Adrenal gland (tissue), 12 donors: ENCODE data around the gene LDB2. TPM values are rescaled to one million over a fixed set of nuclear protein-coding genes. Genes with fewer than 3 reads are reported as not detected.

Experiments
- DNase-seq, 7 donors: peaks; one replicate each; pipeline ENCODE4 v3.0.0-alpha.2; 2019 to 2020
- H3K27ac ChIP-seq, 5 donors: fragments of 200-600 bp; sonication (generic) in 4 of 5; 1 replicate in 3 of 5; 2 replicates in 2 of 5; pipeline versions ENCODE4 v1.5.1 to v1.8.0; 2016 to 2020; ENCODE audit warnings: mild to moderate bottlenecking in 1 of 5
- H3K27me3 ChIP-seq: fragments of 200-600 bp; 2 replicates; pipeline ENCODE4 v1.8.0; 2021
- H3K36me3 ChIP-seq, 2 donors: fragments of 200-600 bp; replicated peaks in 1 of 2; 1 replicate in 1 of 2; 2 replicates in 1 of 2; pipeline versions ENCODE4 v1.5.1 to v1.8.0; 2018 to 2022
- H3K4me1 ChIP-seq, 2 donors: fragments of 200-600 bp; replicated peaks in 1 of 2; 1 replicate in 1 of 2; 2 replicates in 1 of 2; pipeline versions ENCODE4 v1.5.1 to v1.8.0; 2018 to 2021
- H3K4me3 ChIP-seq, 4 donors: fragments of 200-600 bp; sonication (generic) in 3 of 4; one replicate each; pipeline ENCODE4 v1.5.1; 2016 to 2018
- H3K9me3 ChIP-seq, 3 donors: fragments of 200-600 bp; sonication (generic) in 1 of 3; replicated peaks in 1 of 3; 1 replicate in 2 of 3; 2 replicates in 1 of 3; pipeline versions ENCODE4 v1.5.1 to v1.8.0; 2016 to 2021
- POLR2A ChIP-seq, 2 donors: fragments of 450-650 bp; IDR thresholded peaks; one replicate each; pipeline ENCODE4 v1.6.1; 2017; ENCODE audit warnings: antibody characterized with exemption in 2 of 2, mild to moderate bottlenecking in 2 of 2, moderate library complexity in 1 of 2
- WGBS, 4 donors: extraction: QIAGEN DNeasy Blood & Tissue Kit in 2 of 4; methylation state at CpG; one replicate each; pipeline versions ENCODE4 v1.1.5 to v1.1.7; 2013 to 2017; 5-methylcytosine and 5-hydroxymethylcytosine counted together
- intact Hi-C, 2 donors: fragments of 100-400 bp; cut with DNase I; formaldehyde crosslinking; loops; one replicate each; pipeline versions ENCODE4 v1.14.1 to v1.15.0; 2022 to 2023
- polyA plus RNA-seq, 3 donors: library from polyadenylated mRNA; stranded (reverse); fragments of 200-250 nt in 2 of 3; fragments of 350-450 nt in 1 of 3; fragmentation: Illumina TruSeq in 1 of 3; extraction: RNeasy Lipid Tissue Mini Kit (QIAGEN cat#74804) in 1 of 3; gene quantifications; one replicate each; pipeline ENCODE4 v1.2.3, GENCODE V29; 2013 to 2014
- total RNA-seq, 9 donors: library from RNA; depleted of rRNA in 4 of 9; stranded (reverse); fragments of >200 nt in 4 of 9; fragments of 120-200 nt in 1 of 9; fragmentation: NEBNext Ultra II Directional in 1 of 9; extraction: Animal tissue kit (Norgen Biotek cat#: 25700) in 1 of 9; gene quantifications; one replicate each; pipeline versions ENCODE4 v1.1.0 to v1.2.4, GENCODE V29; 2013 to 2023
- TF ChIP-seq, protein P1 (sequence below), 6 experiments: fragments of 450-650 bp in 4 of 6; fragments of 200-600 bp in 2 of 6; sonication (generic) in 1 of 6; IDR thresholded peaks; 1 replicate in 5 of 6; 2 replicates in 1 of 6; pipeline versions ENCODE4 v1.5.1 to v1.8.0; 2016 to 2021; ENCODE audit warnings: antibody characterized with exemption in 6 of 6, mild to moderate bottlenecking in 2 of 6, moderate library complexity in 1 of 6
- donor health status: healthy with polysubstance abuse.
- donor health status: Bipolar disorder and iron deficiency.
- donor health status: DM: yes; HTN: yes; CAD: no.
- donor health status: DM: no; HTN: no; CAD: no.
- donor health status: DM: no; HTN: no; CAD: no.
- donor health status: DM: yes; HTN: yes; CAD: no.

Gene LDB2
- total and polyA plus RNA-seq, 12 donors: 17.1 to 51.1 (median 27.0) TPM

DNA sequence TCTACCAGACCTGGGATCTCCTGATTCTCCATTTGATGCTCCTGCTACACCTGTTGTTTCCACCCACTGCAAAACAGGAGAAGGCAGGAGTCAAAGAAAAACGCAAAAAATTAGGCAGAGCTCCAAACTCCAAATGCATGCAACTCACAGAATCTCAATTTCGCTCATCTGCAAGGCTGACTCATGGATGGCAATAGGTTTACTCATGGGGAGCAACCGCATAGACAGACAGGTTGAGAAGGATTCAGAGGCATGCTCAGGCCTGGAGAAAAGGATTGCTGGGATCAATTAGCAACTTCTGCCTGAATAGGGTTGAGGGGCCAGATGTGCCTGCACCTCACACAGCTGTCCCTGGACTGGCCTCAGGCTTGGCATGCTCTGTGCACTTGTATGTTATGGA is 231.0 kb downstream of the LDB2 start:
- intact Hi-C loops: no loop called here
- Histone ChIP-seq H3K27ac (no peak overlapping the region), H3K36me3 (no peaks in the 10 kb centered on the region), H3K9me3 (no peaks in the 10 kb centered on the region), H3K4me1 (peaks cover 4 to 12% of the 10 kb centered on the region in 2 donors), H3K27me3 (no peaks in the 10 kb centered on the region), H3K4me3 (no peak overlapping the region)
- DNase-seq: no peak
- 88 to 95% (median 92%) methylated on average over 3 of the region's 3 CpGs for WGBS, 4 donors
- TF ChIP-seq, protein P1, sequence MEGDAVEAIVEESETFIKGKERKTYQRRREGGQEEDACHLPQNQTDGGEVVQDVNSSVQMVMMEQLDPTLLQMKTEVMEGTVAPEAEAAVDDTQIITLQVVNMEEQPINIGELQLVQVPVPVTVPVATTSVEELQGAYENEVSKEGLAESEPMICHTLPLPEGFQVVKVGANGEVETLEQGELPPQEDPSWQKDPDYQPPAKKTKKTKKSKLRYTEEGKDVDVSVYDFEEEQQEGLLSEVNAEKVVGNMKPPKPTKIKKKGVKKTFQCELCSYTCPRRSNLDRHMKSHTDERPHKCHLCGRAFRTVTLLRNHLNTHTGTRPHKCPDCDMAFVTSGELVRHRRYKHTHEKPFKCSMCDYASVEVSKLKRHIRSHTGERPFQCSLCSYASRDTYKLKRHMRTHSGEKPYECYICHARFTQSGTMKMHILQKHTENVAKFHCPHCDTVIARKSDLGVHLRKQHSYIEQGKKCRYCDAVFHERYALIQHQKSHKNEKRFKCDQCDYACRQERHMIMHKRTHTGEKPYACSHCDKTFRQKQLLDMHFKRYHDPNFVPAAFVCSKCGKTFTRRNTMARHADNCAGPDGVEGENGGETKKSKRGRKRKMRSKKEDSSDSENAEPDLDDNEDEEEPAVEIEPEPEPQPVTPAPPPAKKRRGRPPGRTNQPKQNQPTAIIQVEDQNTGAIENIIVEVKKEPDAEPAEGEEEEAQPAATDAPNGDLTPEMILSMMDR (IDR thresholded peaks at IDR 0.05): no peak
- no peak for TF ChIP-seq POLR2A (IDR thresholded peaks at IDR 0.05)

DNA sequence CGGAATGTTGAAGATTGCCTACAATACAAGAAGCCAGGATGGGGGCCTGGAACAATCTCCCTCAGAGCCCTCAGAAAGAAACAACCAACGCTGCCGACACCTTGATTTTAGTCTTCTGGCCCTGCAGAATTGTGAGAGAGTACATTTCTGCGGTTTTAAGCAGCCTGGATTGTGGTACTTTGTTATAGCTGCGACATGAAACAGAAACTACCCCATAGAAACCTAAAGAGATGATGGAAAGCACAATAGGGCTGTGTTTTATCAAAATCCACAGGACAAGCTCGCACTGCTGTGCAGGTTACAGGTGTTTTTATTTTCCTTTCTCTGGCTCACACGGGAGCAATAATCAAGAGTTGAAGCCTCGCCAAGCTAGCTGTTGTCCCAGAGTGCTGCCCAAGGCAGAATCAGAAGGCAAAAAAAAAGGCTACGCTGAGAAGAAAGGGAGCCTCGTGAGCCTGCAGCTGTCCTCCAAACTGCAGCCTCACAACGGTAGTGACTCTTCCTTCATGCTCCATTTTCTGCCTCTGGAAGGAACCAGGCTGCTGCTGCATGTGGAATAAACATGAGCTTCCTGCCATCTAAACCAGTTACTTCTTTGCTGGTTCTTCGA is 232.4 kb downstream of the LDB2 start:
- intact Hi-C loops: no loop called here
- H3K9me3 ChIP-seq: no peaks in the 10 kb centered on the region
- 81 to 91% (median 85%) methylated on average over 12 of the region's 12 CpGs for WGBS, 4 donors
- no peaks in the 10 kb centered on the region for H3K27me3 ChIP-seq
- DNase-seq: no peak
- H3K36me3 ChIP-seq: no peaks in the 10 kb centered on the region
- peaks cover 3 to 4% of the 10 kb centered on the region in 2 donors for H3K4me1 ChIP-seq
- H3K27ac ChIP-seq: no peak overlapping the region
- no peak for TF ChIP-seq POLR2A (IDR thresholded peaks at IDR 0.05)
- TF ChIP-seq, protein P1 (IDR thresholded peaks at IDR 0.05): no peak
- H3K4me3 ChIP-seq: no peak overlapping the region

DNA sequence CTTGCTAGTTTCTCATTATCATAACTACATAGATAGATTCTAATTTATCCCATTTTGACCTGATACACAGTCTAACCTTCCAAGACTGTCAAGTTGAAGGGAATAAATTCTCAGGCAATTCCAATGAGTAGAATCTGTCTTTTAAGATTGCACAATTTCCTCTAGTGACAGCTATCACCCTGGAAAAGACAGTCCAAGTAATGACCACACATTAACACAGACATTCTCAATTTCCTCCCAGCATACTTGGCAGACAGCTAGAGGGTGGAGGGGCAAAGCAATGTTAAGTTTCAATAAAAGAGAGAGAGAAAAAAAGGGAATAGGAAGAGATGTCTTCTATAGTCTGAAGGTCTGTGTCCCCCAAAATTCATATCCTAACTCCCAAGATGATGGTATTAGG is 234.7 kb downstream of the LDB2 start:
- Histone ChIP-seq H3K4me3 (no peak overlapping the region), H3K27ac (no peak overlapping the region), H3K36me3 (no peaks in the 10 kb centered on the region), H3K9me3 (no peaks in the 10 kb centered on the region), H3K27me3 (no peaks in the 10 kb centered on the region), H3K4me1 (peaks cover 1 to 3% of the 10 kb centered on the region in 2 donors)
- DNase-seq: no peak
- intact Hi-C loops: no loop called here
- no peak for TF ChIP-seq POLR2A (IDR thresholded peaks at IDR 0.05)
- TF ChIP-seq, protein P1 (IDR thresholded peaks at IDR 0.05): no peak

DNA sequence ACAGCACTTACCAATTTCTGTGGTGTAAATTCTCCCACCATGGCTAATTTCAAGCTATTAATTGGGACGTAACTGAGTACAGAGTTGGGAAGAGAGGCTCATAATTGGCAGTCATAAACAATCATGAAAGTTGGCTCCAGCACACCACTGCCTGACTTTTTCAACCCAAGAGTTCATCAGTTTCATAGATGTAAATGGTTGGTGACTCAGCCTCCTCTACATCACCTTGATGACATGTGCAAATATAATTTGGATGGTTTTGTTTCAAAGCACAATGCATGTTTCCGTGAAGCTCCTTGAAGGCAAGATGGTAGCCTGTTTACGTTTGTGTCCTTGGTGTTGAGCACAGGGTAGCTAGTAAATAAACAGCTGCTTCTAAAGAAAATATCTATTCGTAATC is 235.1 kb downstream of the LDB2 start:
- no peak for DNase-seq
- 75 to 80% (median 79%) methylated on average over 4 of the region's 4 CpGs for WGBS, 4 donors
- Histone ChIP-seq H3K27me3 (no peaks in the 10 kb centered on the region), H3K9me3 (no peaks in the 10 kb centered on the region), H3K4me1 (no peaks in the 10 kb centered on the region), H3K4me3 (no peak overlapping the region), H3K36me3 (no peaks in the 10 kb centered on the region), H3K27ac (no peak overlapping the region)
- intact Hi-C loops: no loop called here
- no peak for TF ChIP-seq POLR2A (IDR thresholded peaks at IDR 0.05)
- TF ChIP-seq, protein P1 (IDR thresholded peaks at IDR 0.05): no peak
